Astrocyte of the hippocampus (primary cell): ENCODE data around the gene ZC3H13.
A peak's percentile ranks its signal among the peaks of the same experiment; 100 is the strongest.

Source experiments
- DNase-seq: peaks from one replicate; pipeline ENCODE4 v3.0.0; 2011; ENCODE audit warnings: low read depth, low spot score

Gene ZC3H13

DNA sequence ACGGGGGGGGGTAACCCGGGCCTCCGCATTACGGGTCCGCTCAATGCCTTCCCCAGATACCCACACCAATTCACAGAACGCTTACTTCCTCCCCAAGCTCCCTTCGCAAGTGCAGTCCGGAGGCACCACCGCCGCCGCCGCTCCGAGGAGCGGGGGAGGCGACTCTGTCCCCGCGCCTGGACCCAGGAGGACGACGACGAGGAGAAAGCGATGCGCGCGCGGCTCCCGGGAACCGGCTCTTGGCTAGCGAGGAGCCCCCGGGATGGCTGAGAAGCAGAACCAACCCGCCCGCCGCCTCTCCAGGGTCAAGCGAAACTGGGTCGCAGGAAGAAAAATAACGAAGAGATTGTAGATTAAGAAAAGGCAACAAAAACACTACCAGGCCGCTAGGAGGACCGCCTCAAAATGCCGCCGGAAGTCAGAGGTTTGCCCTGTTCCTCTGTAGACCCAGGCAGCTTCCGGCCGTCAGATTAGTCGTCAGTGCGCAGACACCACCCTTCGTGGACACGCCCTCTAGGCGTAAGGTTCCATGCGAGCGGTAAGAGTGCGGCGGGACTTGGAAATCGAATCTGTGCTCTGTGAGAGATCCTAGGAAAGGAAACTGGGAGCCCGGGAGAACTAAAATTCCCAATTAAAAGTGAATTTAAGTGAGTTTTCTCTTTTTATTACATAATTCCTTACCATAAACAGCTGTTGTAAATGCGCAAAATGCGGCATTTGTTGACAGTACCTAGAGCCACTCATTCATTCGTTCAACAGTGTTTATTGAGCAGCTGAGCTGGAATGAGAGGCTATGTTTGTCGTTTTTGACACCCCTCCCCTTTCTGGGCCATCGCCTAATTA, at the start of gene ZC3H13:
Gene ZC3H13, minus strand, starts transcription at position 428 of the 843 bp plus-strand sequence. CDS start 7,239 bp downstream, outside the sequence.
- DNase-seq = peak; percentile 97

- DNase-seq = no peak
Observed at GRCh38 chr13:46102255-46102605, 49.7 kb upstream of the ZC3H13 start.

DNA sequence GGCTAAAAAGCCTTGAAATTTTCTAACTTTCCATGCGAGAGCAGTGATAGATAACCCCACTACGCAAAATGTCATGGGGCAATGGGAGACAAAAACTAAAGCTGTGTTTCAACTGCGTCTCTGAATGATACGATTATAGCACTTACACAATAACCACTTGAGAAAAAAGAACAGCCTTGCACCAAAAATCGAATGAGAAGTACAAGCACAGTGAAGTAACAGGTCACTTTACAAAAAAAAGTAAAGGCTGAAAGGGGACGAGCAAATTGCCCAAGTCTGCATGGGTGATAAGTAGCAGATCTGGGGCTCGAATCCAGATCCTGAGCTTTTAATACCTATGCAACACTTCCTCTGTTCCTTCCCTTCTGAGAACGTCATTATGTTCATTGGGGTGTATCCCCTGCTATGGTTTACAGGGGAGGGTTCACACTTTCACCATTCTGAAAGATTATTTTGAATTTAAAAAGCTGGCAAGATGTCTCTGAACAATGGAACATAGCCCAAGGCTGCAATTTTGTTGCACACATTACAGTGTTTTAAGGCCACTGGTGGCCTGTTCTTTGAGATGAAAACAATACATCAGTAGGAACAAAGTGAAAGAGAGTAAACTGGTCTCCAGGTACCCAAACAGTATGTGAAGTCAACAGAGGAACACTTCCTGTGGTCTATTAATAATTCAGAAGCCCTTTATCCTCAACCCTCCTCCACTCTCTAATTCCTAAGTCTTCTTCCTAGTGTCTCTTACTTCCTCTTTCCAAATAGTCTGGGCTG, 49.1 kb upstream of the ZC3H13 start:
- no peak for DNase-seq

- DNase-seq = no peak
Observed at GRCh38 chr13:46101002-46101401, 48.5 kb upstream of the ZC3H13 start.

DNA sequence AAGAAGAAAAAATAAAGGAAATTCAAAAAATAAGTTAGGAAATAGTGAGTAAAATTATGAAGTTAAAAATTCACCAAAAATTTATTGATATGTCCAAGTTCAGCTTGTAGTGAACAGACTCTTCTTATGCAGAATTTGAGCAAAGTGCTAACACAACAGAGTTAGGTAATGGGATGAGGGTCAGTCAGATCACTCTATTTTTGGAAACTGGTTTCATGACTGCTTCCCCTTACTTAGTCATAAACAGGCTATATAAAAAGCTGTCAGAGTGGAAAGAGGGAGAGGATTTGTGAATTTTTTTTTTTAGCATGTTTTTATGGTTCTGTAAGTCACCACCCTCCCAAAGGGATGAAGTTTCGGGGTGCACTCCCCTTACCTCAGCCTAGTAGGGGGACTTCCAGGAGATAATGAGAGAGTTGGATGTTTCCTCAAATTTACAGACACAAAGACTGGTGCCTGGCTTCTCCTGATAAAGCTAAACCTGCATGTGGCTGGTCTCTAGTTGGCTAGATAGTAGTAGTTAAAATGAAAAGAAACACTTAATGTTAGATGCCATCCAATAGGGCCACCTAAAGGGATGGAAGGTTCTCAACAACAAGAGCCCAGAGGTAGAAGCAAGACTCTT, 47.8 kb upstream of the ZC3H13 start:
- no peak for DNase-seq

DNA sequence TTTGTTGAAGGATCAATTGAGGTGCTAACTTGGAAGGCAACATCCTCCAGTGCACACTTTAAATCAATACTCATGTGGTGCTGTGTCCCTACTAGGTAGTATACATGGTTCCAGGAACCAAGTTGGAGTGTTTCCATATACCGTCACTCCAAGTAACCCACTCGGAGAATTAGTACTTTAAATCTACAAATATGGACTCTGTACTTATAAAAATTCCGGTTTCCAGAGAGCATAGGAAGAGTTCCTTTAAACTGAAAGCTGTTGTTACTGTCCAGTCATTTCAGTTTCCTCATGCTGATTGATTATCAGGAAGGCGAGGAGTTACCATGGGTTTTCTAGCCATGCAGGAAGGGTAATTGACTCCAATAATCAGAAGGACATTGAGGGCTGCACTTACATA, 45.1 kb upstream of the ZC3H13 start:
- DNase-seq = no peak

DNA sequence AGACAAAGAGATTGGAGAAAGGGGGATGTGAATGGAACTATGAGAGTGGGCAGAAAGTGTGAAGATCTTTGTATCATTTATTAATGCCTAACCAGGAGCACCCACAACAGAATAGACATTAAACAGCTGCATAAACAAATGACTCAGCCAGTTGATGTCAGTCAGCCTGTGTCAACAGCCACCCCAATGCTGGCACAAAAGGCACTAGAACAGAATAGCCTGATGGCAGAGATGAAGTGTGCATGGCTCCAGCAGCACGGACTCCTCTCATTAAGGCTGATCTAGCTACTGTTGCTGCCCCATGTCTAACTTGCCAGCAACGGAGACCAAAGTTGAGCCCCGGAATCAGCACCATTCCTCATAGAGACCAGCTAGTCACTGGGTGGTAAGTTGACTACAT, 44.5 kb upstream of the ZC3H13 start:
- peak; percentile 7 for DNase-seq

GRCh38 chr13:46094478-46094877, 41.9 kb upstream of the ZC3H13 start:
- DNase-seq = no peak

- DNase-seq = no peak
Observed at GRCh38 chr13:46088821-46089562, 36.4 kb upstream of the ZC3H13 start.

GRCh38 chr13:46087481-46087880, 34.9 kb upstream of the ZC3H13 start:
- DNase-seq = no peak

GRCh38 chr13:46086985-46087384, 34.4 kb upstream of the ZC3H13 start:
- DNase-seq = no peak

DNA sequence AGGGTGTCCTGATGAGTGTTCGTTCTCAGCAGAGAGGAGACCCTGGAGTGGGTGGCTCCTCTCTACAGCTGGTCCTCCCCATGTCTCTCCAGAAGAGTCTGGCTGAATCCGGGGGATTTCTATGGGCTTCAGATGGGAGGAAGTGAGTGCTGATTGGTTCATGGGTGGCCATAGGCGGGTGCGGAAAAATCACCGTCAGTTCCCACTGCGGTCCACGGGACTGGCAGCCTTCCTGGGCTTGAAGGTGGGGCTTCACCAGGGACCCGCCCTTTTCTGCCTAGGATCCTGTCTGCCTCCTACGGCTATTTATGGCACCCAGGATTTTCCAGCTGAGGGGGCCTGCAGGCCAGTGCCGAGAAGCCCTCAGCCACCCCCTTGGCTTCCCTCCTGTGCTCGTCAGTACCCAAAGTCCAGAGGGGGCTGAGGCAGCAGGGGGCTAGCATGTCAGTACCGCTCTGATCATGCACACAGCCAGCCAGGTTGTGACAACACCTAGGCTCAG, 33.9 kb upstream of the ZC3H13 start:
- DNase-seq = no peak

GRCh38 chr13:46085737-46086136, 33.2 kb upstream of the ZC3H13 start:
- no peak for DNase-seq

- no peak for DNase-seq
Observed at GRCh38 chr13:46082324-46082723, 29.8 kb upstream of the ZC3H13 start.

- no peak for DNase-seq
Observed at GRCh38 chr13:46079770-46080169, 27.2 kb upstream of the ZC3H13 start.

DNA sequence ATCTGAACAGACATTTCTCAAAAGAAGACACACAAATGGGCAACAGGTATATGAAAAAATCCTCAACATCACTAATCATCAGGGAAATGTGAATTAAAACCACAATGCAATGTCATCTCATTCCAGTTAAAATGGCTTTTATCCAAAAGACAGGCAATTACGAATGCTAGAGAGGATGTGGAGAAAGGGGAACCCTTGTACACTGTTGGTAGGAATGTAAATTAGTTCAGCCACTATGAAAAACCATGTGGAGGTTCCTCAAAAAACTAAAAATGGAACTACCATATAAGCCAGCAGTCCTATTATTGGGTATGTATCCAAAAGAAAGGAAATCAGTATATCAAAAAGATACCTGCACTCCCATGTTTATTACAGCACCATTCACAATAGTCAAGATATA, 24.7 kb upstream of the ZC3H13 start:
- no peak for DNase-seq

DNA sequence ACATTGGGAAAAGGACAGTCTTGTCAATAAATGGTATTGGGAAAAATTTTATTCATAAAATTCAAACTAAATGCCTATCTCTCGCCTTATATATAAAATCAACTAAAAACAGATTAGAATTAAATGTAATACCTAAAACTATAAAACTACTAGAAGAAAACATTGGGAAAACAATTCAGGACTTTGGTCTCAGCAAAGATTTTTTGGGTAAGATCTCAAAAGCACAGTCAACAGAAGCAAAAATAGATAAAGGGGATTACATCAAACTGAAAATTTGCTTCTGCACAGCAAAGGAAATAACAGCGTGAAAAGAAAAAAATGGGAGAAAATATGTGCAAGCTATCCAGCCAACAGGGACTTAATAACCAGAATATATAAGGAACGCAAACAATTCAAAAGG, 24.3 kb upstream of the ZC3H13 start:
- no peak for DNase-seq

- DNase-seq = no peak
Observed at GRCh38 chr13:46075811-46076210, 23.3 kb upstream of the ZC3H13 start.

GRCh38 chr13:46071590-46072249, 19.2 kb upstream of the ZC3H13 start:
- DNase-seq = peak; percentile 9

DNA sequence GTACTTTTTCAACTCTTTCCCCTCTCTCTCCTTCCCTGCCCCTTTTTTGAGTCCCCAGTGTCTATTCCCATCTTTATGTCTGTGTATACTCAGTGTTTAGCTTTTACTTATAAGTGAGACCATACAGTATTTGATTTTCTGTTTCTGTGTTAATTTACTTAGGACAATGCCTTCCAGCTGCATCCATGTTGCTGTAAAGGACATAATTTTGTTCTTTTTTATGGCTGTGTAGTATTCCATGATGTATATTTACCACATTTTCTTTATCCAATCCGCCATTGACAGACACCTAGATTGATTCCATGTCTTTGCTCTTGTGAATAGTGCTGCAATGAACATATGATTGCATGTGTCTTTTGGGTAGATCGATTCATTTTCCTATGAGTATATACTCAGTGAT, 10.7 kb upstream of the ZC3H13 start:
- DNase-seq = no peak

DNA sequence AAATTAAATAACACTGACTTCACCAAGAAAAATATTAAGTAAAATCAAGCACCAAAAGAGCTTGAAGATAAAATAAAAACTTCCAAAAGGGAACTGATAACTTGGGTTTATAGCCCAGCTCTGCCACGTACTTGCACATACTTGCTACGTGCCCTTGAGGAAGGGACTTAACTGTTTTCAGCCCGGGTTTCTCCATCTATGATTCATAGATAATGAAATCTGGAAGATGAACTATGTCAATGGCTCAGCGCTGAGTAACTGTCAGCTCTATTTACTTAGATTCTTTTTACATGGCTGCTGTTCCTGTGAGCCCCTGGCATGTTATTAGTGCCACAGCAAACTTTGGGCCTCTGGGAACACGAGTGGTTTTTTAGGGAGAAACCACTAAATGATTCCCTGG, 9.6 kb upstream of the ZC3H13 start:
- no peak for DNase-seq
